ENCODE measurements around the gene PDZRN3. TPM values are rescaled to one million over a fixed set of nuclear protein-coding genes. Genes with fewer than 3 reads are reported as not detected.

Gene PDZRN3
- total and polyA plus RNA-seq, 3 experiments from 2014 or later, result not detected

DNA sequence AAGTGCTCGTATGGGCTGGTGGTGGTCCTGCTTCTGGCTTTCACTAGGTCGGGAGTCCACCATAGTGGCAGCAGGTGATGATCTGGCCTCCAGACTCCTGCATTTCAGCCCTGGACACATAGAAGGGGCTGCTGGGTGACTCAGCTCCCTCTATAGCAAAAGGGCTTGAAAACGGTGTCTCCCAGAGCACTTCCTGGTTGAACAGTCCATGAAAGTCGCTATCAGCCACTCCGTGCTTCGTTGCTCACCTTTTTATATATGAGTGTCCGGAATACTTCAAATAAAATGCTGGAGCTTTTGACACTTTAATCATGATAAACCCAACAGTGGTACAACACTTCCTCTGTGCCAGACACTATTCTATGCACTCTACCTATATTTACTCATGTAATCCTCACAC is 213.2 kb downstream of the PDZRN3 start:
- no peaks in the 10 kb centered on the region for H3K36me3 Mint-ChIP-seq
- no peaks in the 10 kb centered on the region for H3K4me1 Mint-ChIP-seq
- H3K9me3 Mint-ChIP-seq, result peaks cover 0 to 3% (median 0%) of the 10 kb centered on the region in 5 donors
- H3K9me3 ChIP-seq (ENCODE audit: low read length), result no peaks in the 10 kb centered on the region
- no peak for DNase-seq
- H3K36me3 ChIP-seq (ENCODE audit: insufficient read depth, low read length), result no peaks in the 10 kb centered on the region
- no peaks in the 10 kb centered on the region for H3K27me3 ChIP-seq (ENCODE audit: insufficient read depth, low read length, poor library complexity, severe bottlenecking)
- no peak overlapping the region for H3K27ac Mint-ChIP-seq
- no peak overlapping the region for H3K4me3 ChIP-seq (ENCODE audit: low read length)
- peaks cover 0 to 4% of the 10 kb centered on the region in 2 donors for H3K27me3 Mint-ChIP-seq
- no peak overlapping the region for H3K4me3 Mint-ChIP-seq
- H3K4me1 ChIP-seq (ENCODE audit: insufficient read depth, low read length), result no peaks in the 10 kb centered on the region
- H3K27ac ChIP-seq (ENCODE audit: low read depth, low read length), result no peak overlapping the region
- ChIA-PET POLR2A (no interaction called here), CTCF (no interaction called here)

DNA sequence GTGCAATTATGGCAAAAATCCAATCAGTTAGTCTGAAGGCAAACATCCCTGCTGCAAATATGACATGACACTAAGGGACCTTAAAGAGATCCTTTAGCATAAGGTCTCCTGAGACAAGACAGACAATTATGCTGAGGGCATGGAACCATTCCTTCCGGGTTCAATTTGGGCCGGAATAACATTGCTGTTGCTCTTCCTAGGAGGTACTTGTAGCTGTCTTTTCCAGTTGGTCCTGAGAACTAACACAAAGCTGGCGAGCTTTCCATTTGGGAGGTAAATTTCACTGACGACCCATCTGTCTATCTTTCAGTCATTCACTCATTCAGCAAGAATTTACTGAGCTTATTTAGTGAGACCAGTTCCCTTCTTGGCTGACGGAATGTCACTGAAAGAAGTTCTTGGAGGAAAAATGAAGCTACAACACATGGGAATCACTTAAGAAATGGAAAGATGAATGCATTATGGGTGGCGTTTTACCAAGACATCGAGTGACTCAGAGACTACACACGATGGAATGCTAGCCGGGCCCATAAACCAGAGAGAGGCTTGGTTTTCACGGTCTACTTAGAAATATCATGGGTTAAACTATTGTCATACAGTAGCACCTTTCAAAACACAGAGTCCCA is 215.5 kb downstream of the PDZRN3 start:
- Mint-ChIP-seq H3K4me3 (no peak overlapping the region), H3K36me3 (no peaks in the 10 kb centered on the region), H3K27me3 (peaks cover 0 to 6% of the 10 kb centered on the region in 2 donors), H3K27ac (no peak overlapping the region), H3K4me1 (no peaks in the 10 kb centered on the region), H3K9me3 (no peaks in the 10 kb centered on the region)
- DNase-seq, result no peak
- H3K4me3 ChIP-seq (ENCODE audit: low read length), result no peak overlapping the region
- no peaks in the 10 kb centered on the region for H3K36me3 ChIP-seq (ENCODE audit: insufficient read depth, low read length)
- no peak overlapping the region for H3K27ac ChIP-seq (ENCODE audit: low read depth, low read length)
- CTCF ChIA-PET, result no interaction called here
- POLR2A ChIA-PET, result no interaction called here
- H3K27me3 ChIP-seq (ENCODE audit: insufficient read depth, low read length, poor library complexity, severe bottlenecking), result no peaks in the 10 kb centered on the region
- H3K9me3 ChIP-seq (ENCODE audit: low read length), result no peaks in the 10 kb centered on the region
- no peaks in the 10 kb centered on the region for H3K4me1 ChIP-seq (ENCODE audit: insufficient read depth, low read length)

DNA sequence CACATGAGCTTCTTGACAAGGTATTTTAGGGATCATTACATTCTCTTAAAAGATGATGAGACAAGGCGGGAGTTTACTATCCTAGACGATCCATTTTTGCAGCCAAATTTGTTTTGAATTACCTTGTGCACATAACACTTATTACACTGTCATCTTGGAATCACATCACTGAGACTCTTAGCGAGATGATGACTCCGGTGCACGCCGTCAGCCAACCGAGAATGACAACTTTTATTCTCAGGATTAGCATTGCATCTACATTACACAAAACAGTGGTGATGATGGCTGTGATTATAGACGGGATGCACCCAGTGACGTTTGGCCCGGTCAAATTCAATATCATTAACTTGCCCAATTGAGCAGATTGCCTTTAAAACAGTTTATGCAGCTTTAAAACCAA is 216.1 kb downstream of the PDZRN3 start:
- Histone ChIP-seq H3K4me1 (ENCODE audit: insufficient read depth, low read length) (no peaks in the 10 kb centered on the region), H3K9me3 (ENCODE audit: low read length) (no peaks in the 10 kb centered on the region), H3K27me3 (ENCODE audit: insufficient read depth, low read length, poor library complexity, severe bottlenecking) (no peaks in the 10 kb centered on the region), H3K27ac (ENCODE audit: low read depth, low read length) (no peak overlapping the region), H3K36me3 (ENCODE audit: insufficient read depth, low read length) (no peaks in the 10 kb centered on the region), H3K4me3 (ENCODE audit: low read length) (no peak overlapping the region)
- ChIA-PET POLR2A (no interaction called here), CTCF (no interaction called here)
- Mint-ChIP-seq H3K4me3 (no peak overlapping the region), H3K9me3 (no peaks in the 10 kb centered on the region), H3K4me1 (no peaks in the 10 kb centered on the region), H3K36me3 (no peaks in the 10 kb centered on the region), H3K27ac (no peak overlapping the region), H3K27me3 (peaks cover 0 to 6% of the 10 kb centered on the region in 2 donors)
- no peak for DNase-seq

DNA sequence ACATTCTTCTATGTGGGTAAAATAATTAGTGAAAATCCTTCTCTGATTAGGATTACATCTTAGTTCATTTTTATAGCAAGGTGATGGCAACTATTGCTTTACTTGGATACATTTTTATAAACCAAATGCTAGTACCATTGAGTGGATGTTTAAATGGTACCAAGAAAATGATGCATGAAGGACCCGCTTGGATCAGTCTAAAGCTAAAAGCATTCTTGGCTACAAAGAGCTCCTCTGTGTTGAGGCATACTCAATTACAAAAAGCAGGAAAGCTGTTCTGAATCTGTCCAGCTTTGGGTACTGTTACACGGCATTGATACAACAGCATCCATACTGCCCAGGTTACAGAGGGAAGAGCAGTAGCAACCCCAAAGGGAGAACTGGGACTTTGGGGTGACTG is 217.2 kb downstream of the PDZRN3 start:
- no peaks in the 10 kb centered on the region for H3K27me3 ChIP-seq (ENCODE audit: insufficient read depth, low read length, poor library complexity, severe bottlenecking)
- Mint-ChIP-seq H3K27me3 (peaks cover 0 to 3% of the 10 kb centered on the region in 2 donors), H3K36me3 (no peaks in the 10 kb centered on the region), H3K4me1 (no peaks in the 10 kb centered on the region), H3K27ac (no peak overlapping the region), H3K4me3 (no peak overlapping the region), H3K9me3 (no peaks in the 10 kb centered on the region)
- CTCF ChIA-PET, result no interaction called here
- H3K9me3 ChIP-seq (ENCODE audit: low read length), result no peaks in the 10 kb centered on the region
- no peak overlapping the region for H3K4me3 ChIP-seq (ENCODE audit: low read length)
- no peak overlapping the region for H3K27ac ChIP-seq (ENCODE audit: low read depth, low read length)
- H3K36me3 ChIP-seq (ENCODE audit: insufficient read depth, low read length), result no peaks in the 10 kb centered on the region
- POLR2A ChIA-PET, result no interaction called here
- no peaks in the 10 kb centered on the region for H3K4me1 ChIP-seq (ENCODE audit: insufficient read depth, low read length)
- DNase-seq, result no peak

DNA sequence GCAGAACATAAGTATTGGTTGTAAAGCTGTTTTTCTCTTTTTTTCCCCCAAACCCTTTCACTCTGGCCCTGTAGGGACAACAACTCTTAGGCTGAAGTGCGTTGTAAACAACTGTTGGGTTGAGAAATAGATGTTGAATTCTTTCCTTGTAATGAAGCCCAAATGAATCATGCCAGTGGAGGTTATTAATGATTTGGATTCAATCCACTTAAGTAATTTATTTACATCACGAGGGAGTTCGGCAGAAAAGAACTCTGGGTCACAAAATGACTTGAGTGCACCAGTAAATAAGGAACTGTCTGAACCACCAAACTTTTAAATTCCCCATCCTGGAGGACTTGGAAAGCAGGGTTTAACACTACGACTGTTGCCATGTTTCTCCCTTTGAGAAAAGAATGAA is 218.9 kb downstream of the PDZRN3 start:
- Histone ChIP-seq H3K27me3 (ENCODE audit: insufficient read depth, low read length, poor library complexity, severe bottlenecking) (no peaks in the 10 kb centered on the region), H3K36me3 (ENCODE audit: insufficient read depth, low read length) (no peaks in the 10 kb centered on the region), H3K4me3 (ENCODE audit: low read length) (no peak overlapping the region), H3K27ac (ENCODE audit: low read depth, low read length) (no peak overlapping the region), H3K4me1 (ENCODE audit: insufficient read depth, low read length) (no peaks in the 10 kb centered on the region), H3K9me3 (ENCODE audit: low read length) (no peaks in the 10 kb centered on the region)
- Mint-ChIP-seq H3K4me3 (no peak overlapping the region), H3K27me3 (peaks cover 0 to 3% of the 10 kb centered on the region in 2 donors), H3K9me3 (no peaks in the 10 kb centered on the region), H3K36me3 (no peaks in the 10 kb centered on the region), H3K4me1 (peaks cover 0 to 4% (median 0%) of the 10 kb centered on the region in 3 donors), H3K27ac (no peak overlapping the region)
- no peak for DNase-seq
- CTCF ChIA-PET, result no interaction called here
- POLR2A ChIA-PET, result no interaction called here

DNA sequence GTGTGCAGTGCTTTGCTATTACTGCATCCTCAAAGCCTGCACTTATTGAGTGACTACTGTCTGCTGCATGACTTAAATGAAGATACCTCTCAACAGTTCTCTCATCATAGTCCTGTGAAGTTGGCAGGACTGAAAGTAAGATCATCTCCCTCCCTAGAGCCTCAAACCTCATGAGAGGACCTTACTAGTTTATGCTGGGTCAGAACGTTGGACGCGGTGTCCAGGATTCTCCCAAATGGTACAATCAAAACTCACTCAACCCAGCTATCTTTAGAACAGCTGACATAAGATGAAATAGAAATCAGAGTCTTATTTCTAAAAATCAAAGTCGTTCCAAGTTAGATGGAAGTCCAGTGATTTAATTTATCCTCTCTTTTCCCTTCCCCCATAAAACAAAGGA is 219.7 kb downstream of the PDZRN3 start:
- no peak overlapping the region for H3K4me3 Mint-ChIP-seq
- no peaks in the 10 kb centered on the region for H3K4me1 ChIP-seq (ENCODE audit: insufficient read depth, low read length)
- no peaks in the 10 kb centered on the region for H3K36me3 Mint-ChIP-seq
- no peaks in the 10 kb centered on the region for H3K27me3 ChIP-seq (ENCODE audit: insufficient read depth, low read length, poor library complexity, severe bottlenecking)
- peaks cover 0 to 4% (median 0%) of the 10 kb centered on the region in 3 donors for H3K4me1 Mint-ChIP-seq
- no peaks in the 10 kb centered on the region for H3K36me3 ChIP-seq (ENCODE audit: insufficient read depth, low read length)
- CTCF ChIA-PET, result no interaction called here
- no peak overlapping the region for H3K27ac ChIP-seq (ENCODE audit: low read depth, low read length)
- POLR2A ChIA-PET, result no interaction called here
- H3K4me3 ChIP-seq (ENCODE audit: low read length), result no peak overlapping the region
- no peak overlapping the region for H3K27ac Mint-ChIP-seq
- H3K9me3 ChIP-seq (ENCODE audit: low read length), result no peaks in the 10 kb centered on the region
- DNase-seq, result no peak
- peaks cover 0 to 5% of the 10 kb centered on the region in 2 donors for H3K27me3 Mint-ChIP-seq
- no peaks in the 10 kb centered on the region for H3K9me3 Mint-ChIP-seq

DNA sequence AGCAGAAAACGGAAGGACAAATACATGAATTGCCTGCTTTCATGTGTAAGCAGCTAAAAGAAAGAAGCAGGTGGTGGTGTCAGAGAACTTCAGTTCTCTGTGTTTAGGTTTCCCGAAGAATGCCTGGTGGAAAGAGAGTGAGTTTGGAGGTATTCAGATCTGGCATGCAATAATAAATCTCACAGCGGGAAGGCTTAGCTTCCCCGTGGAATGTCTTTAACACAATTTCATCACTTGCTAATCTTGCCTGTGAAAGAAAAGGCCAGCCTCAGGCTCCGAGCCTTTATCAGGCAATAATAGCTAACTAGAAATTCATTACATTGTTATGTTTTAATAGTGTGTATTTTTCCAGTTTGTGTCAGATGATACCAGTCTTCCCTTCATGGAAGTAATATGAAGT is 220.3 kb downstream of the PDZRN3 start:
- DNase-seq, result no peak
- H3K9me3 Mint-ChIP-seq, result no peaks in the 10 kb centered on the region
- Histone ChIP-seq H3K4me1 (ENCODE audit: insufficient read depth, low read length) (no peaks in the 10 kb centered on the region), H3K36me3 (ENCODE audit: insufficient read depth, low read length) (no peaks in the 10 kb centered on the region), H3K9me3 (ENCODE audit: low read length) (no peaks in the 10 kb centered on the region), H3K27ac (ENCODE audit: low read depth, low read length) (no peak overlapping the region), H3K27me3 (ENCODE audit: insufficient read depth, low read length, poor library complexity, severe bottlenecking) (no peaks in the 10 kb centered on the region), H3K4me3 (ENCODE audit: low read length) (no peak overlapping the region)
- H3K4me3 Mint-ChIP-seq, result no peak overlapping the region
- ChIA-PET POLR2A (no interaction called here), CTCF (no interaction called here)
- peaks cover 0 to 4% (median 0%) of the 10 kb centered on the region in 3 donors for H3K4me1 Mint-ChIP-seq
- peaks cover 0 to 5% of the 10 kb centered on the region in 2 donors for H3K27me3 Mint-ChIP-seq
- H3K27ac Mint-ChIP-seq, result no peak overlapping the region
- H3K36me3 Mint-ChIP-seq, result no peaks in the 10 kb centered on the region

DNA sequence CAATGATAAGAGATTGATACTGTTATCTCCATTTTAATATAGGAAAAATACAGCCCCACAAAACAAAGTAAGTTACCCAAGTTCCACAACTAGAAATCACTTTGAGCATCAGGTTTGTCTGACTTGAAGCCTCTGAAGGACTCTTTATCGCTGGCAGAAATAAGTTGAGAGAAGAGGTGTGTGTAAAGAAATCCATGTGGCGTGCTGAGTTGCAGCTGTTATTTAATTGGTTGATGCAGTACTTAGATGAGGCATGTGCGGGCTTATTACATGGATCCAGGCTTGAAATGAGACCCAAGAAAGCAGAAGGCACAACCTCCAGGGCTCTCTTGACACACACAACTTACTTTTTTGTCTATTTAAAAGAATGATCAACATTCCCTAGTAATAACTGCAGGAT is 221.3 kb downstream of the PDZRN3 start:
- Mint-ChIP-seq H3K27ac (no peak overlapping the region), H3K36me3 (no peaks in the 10 kb centered on the region), H3K9me3 (no peaks in the 10 kb centered on the region), H3K27me3 (peaks cover 0 to 5% of the 10 kb centered on the region in 2 donors), H3K4me3 (no peak overlapping the region), H3K4me1 (peaks cover 0 to 4% (median 0%) of the 10 kb centered on the region in 3 donors)
- Histone ChIP-seq H3K27ac (ENCODE audit: low read depth, low read length) (no peak overlapping the region), H3K4me3 (ENCODE audit: low read length) (no peak overlapping the region), H3K27me3 (ENCODE audit: insufficient read depth, low read length, poor library complexity, severe bottlenecking) (no peaks in the 10 kb centered on the region), H3K9me3 (ENCODE audit: low read length) (no peaks in the 10 kb centered on the region), H3K36me3 (ENCODE audit: insufficient read depth, low read length) (no peaks in the 10 kb centered on the region), H3K4me1 (ENCODE audit: insufficient read depth, low read length) (no peaks in the 10 kb centered on the region)
- CTCF ChIA-PET, result no interaction called here
- POLR2A ChIA-PET, result no interaction called here
- no peak for DNase-seq

Data from CD8-positive, alpha-beta memory T cell (primary cell).